Activated CD8-positive, alpha-beta memory T cell treated with anti-CD3 and anti-CD28 coated beads, Interleukin-2, amount 50 U/mL, for 24 hours (primary cell): ENCODE data around the gene PCDHGB1.
"Not testable (repeated sequence)": the region's sequence is repeated elsewhere in the genome, so short reads cannot be mapped to it uniquely, and the experiment has no call there.

ENCODE experiments used
- DNase-seq: peaks from one replicate; pipeline ENCODE4 v3.0.0-alpha.2; 2020; ENCODE audit errors: extremely low read depth

The PCDHGB1 gene

DNA sequence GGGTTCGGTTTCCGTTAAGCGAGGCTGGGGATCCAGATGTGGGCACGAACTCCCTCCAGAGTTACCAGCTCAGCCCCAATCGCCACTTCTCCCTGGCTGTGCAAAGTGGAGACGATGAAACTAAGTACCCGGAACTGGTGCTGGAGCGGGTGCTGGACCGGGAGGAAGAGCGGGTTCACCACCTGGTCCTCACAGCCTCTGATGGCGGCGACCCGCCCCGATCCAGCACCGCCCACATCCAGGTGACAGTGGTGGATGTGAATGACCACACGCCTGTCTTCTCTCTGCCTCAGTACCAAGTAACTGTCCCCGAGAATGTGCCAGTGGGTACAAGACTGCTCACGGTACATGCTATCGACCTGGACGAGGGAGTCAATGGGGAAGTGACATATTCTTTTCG is 33.4 kb downstream of the PCDHGB1 start:
- DNase-seq, result no peak

- DNase-seq, result no peak
Measured at GRCh38 chr5:141384471-141385267, 34.8 kb downstream of the PCDHGB1 start.

DNA sequence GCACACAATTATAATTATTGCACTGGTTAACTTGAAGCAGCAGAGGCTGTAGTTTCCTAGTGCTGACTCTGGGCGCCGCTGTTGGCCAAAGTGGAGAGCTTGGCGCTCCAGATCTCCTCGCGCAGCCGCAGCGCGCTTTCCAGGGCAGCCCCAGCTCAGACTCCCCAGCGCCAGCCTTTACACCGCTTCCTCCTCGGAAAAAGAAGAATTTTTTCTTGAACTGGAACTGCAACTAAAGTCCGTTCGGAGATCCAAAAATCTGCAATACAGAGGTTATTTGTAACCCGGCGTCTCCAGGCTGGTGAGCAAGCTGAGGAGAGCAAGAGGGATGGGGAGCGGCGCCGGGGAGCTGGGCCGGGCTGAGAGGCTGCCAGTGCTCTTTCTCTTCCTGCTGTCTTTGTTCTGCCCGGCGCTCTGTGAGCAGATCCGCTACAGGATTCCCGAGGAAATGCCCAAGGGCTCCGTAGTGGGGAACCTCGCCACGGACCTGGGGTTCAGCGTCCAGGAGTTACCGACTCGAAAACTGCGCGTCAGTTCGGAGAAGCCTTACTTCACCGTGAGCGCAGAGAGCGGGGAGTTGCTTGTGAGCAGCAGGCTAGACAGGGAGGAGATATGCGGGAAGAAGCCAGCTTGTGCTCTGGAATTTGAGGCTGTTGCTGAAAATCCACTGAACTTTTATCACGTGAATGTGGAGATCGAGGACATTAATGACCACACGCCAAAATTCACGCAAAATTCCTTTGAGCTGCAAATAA is 37.8 kb downstream of the PCDHGB1 start, which contains the start of gene PCDHGB4:
Gene PCDHGB4, plus strand, starts transcription at position 142 of the 755 bp plus-strand sequence. Its CDS starts 187 bp downstream, at position 329.
- DNase-seq, result not testable (repeated sequence)

DNA sequence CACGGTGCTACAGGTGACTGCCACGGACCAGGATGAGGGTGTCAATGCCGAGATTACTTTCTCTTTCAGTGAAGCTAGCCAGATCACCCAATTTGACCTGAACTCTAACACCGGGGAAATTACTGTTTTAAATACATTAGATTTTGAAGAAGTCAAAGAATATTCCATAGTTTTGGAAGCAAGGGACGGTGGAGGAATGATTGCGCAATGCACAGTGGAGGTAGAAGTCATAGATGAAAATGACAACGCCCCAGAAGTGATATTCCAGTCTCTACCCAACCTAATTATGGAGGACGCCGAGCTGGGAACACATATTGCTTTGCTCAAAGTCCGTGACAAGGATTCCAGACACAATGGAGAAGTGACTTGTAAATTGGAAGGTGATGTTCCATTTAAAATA is 38.8 kb downstream of the PCDHGB1 start:
- DNase-seq, result no peak

DNA sequence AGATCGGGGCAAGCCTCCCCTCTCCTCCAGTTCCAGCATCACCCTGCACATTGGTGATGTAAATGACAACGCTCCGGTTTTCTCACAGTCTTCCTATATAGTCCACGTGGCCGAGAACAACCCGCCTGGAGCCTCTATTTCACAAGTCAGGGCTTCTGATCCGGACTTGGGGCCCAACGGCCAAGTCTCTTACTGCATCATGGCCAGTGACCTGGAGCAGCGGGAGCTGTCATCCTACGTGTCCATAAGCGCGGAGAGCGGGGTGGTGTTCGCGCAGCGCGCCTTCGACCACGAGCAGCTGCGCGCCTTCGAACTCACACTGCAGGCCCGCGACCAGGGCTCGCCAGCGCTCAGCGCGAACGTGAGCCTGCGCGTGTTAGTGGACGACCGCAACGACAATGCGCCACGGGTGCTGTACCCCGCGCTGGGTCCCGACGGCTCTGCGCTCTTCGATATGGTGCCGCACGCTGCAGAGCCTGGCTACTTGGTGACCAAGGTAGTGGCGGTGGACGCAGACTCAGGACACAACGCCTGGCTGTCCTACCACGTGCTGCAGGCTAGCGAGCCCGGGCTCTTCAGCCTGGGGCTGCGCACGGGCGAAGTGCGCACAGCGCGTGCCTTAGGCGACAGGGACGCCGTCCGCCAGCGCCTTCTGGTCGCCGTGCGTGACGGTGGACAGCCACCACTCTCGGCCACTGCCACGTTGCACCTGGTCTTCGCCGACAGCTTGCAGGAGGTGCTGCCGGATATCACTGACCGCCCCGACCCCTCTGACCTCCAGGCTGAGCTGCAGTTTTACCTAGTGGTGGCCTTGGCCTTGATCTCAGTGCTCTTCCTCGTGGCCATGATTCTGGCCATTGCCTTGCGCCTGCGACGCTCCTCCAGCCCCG is 39.5 kb downstream of the PCDHGB1 start:
- no peak for DNase-seq

DNA sequence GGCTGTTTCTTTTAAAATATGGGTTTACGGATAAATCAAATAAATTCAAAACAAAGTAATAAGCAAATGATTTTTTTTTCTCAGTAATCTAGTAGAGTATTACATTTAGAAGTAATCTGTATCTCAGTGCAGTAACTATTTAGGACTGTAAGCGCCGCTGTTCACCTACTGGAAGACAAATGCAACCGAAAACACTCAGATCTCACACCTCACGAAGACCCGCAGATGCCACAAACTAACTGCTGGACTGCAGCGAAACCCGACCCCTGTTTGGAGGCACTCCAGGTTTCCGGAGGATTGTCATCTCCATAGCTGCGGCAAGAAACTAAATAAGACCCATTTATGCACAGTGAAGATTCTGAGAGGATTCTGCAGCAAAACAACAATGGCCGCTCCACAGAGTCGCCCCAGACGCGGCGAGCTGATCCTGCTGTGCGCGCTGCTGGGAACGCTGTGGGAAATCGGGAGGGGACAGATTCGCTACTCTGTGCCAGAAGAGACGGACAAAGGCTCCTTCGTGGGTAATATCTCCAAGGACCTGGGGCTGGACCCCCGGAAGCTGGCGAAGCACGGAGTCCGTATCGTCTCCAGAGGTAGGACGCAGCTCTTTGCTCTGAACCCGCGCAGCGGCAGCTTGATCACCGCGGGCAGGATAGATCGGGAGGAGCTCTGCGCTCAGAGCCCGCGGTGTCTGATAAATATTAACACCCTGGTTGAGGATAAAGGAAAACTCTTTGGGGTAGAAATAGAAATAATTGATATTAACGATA is 42.7 kb downstream of the PCDHGB1 start, which contains the start of gene PCDHGA8:
Gene PCDHGA8, plus strand, starts transcription at position 205 of the 770 bp plus-strand sequence. Its CDS starts 181 bp downstream, at position 386.
- no peak for DNase-seq

- no peak for DNase-seq
Measured at GRCh38 chr5:141393267-141393666, 43.4 kb downstream of the PCDHGB1 start.

- not testable (repeated sequence) for DNase-seq
Measured at GRCh38 chr5:141394401-141395187, 44.7 kb downstream of the PCDHGB1 start.

DNA sequence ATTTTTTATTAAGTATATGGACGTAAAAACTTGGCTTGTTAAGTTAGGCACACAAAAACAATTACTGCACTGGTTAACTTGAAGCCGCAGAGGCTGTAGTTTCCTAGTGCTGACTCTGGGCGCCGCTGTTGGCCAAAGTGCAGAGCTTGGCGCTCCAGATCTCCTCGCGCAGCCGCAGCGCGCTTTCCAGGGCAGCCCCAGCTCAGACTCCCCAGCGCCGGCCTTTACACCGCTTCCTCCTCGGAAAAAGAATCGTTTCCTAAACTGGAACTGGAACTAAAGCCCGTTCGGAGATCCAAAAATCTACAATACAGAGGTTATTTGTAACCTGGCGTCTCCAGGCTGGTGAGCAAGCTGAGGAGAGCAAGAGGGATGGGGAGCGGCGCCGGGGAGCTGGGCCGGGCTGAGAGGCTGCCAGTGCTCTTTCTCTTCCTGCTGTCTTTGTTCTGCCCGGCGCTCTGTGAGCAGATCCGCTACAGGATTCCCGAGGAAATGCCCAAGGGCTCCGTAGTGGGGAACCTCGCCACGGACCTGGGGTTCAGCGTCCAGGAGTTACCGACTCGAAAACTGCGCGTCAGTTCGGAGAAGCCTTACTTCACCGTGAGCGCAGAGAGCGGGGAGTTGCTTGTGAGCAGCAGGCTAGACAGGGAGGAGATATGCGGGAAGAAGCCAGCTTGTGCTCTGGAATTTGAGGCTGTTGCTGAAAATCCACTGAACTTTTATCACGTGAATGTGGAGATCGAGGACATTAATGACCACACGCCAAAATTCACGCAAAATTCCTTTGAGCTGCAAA is 48.1 kb downstream of the PCDHGB1 start, which contains the start of gene PCDHGB5:
Gene PCDHGB5, plus strand, starts transcription at position 192 of the 796 bp plus-strand sequence. Its CDS starts 181 bp downstream, at position 373.
- not testable (repeated sequence) for DNase-seq

GRCh38 chr5:141398608-141399007 is 48.7 kb downstream of the PCDHGB1 start:
- DNase-seq, result no peak

DNA sequence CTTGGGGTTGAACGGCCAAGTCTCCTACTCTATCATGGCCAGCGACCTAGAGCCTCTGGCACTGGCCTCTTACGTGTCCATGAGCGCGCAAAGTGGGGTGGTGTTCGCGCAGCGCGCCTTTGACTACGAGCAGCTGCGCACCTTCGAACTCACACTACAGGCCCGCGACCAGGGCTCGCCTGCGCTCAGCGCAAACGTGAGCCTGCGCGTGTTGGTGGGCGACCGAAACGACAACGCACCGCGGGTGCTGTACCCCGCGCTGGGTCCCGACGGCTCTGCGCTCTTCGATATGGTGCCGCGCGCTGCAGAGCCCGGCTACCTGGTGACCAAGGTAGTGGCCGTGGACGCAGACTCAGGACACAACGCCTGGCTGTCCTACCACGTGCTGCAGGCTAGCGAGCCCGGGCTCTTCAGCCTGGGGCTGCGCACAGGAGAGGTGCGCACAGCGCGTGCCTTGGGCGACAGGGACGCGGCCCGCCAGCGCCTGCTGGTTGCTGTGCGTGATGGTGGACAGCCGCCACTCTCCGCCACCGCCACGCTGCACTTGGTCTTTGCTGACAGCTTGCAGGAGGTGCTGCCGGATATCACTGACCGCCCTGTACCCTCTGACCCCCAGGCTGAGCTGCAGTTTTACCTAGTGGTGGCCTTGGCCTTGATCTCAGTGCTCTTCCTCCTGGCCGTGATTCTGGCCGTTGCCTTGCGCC is 49.8 kb downstream of the PCDHGB1 start:
- DNase-seq, result no peak
